GM21381 (cell line): ENCODE results near the gene UROD.

ENCODE experiments used
- ATAC-seq: cut with Tn5 transposase; IDR thresholded peaks from one replicate; pipeline ENCODE4 v1.9.1; 2021; ENCODE audit warnings: mild to moderate bottlenecking, moderate library complexity; ENCODE audit not compliant: unreplicated experiment

UROD gene

DNA sequence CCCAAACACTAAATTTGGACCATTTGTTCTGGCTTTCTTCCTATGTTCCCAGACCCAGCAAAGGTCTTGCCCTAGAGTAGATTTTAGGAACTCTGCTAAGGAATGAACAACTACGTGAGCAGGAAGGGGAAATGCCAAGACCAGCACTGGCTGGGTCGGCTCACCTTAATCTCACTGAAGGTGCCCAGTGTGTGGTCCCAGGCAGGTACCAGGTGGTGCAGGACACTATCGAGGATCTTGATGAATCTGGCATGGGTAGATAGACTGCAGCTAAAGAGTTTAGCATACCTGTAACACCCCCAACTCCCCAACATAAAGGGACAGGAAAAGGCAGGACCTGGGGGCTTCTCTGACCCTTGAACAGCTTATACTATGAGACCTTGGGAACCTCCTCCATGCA, 4.0 kb upstream of the UROD start:
- no peak for ATAC-seq

- ATAC-seq: no peak
Measured at GRCh38 chr1:45008516-45008915, 3.5 kb upstream of the UROD start.

GRCh38 chr1:45009296-45009865, 2.7 kb upstream of the UROD start:
- ATAC-seq: no peak

GRCh38 chr1:45009956-45010854, 1.8 kb upstream of the UROD start:
- no peak for ATAC-seq

DNA sequence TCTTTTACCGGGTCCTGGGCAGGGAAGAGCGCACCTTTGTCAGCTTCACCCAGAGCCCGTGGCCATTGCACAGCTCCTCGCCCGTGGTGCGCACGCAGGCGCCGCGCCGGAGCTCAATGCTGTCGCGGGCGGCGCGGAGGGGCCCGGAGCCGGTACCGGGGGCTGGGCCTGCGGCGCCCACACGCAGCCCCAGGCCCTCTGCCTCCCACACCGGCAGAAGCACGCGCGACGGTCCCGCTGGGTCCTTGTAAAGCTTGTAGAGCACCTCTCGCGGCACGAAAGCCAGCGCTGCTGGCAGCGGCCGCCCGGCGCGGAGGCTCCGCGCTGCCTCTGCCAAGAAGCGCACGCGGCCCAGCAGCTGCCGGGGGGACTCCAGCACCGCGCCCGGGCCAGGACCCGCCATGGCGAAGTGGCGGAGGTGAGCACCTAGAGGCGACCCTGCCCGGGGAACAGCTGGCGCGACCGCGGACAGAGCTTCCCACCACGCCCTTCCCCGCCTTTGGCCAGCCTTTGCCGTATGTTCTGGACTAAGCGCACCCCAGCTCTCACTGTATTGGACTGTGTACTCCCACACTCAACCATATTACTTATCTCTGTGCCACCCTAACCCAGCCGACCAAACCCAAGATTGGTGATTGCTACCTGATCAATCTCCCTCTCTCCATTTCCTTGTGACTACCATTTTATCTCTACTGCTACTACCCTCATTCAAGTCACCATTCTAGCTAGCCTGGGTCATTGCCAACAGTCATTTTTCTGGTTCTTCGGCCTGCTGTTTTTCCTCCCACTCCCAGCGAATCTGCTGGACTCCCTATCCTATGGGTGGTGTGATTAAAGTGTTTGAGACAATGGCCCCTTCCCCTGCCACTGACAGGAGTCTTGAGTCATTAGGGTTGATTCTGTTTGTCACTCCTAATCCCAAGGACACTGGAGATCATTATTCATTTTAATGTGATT, 921 bp upstream of the UROD start, which contains the start of gene HECTD3:
HECTD3 (minus strand) TSS at position 470 of the 957 bp plus-strand sequence; CDS start at position 403, 67 bp downstream.
- peak; percentile 70 for ATAC-seq

- ATAC-seq: no peak
Measured at GRCh38 chr1:45012639-45013278, 705 bp downstream of the UROD start.

DNA sequence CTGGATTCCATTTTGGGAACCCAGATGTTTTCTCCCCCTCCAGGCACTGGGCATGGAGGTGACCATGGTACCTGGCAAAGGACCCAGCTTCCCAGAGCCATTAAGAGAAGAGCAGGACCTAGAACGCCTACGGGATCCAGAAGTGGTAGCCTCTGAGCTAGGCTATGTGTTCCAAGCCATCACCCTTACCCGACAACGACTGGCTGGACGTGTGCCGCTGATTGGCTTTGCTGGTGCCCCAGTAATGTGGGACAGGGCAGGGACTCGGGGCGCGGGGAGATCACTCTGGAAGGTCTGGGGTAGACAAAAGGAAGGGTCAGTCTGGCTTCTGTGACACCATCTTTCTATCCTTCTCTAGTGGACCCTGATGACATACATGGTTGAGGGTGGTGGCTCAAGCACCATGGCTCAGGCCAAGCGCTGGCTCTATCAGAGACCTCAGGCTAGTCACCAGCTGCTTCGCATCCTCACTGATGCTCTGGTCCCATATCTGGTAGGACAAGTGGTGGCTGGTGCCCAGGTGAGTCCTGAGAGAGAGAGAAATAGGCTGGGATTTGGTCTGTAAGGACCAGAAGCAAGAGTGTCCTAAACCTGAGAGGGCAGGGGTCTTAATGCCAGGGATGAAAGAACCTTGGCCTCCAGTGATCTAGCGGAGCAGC, 1.6 kb downstream of the UROD start:
- ATAC-seq: no peak

- no peak for ATAC-seq
Measured at GRCh38 chr1:45014321-45015028, 2.4 kb downstream of the UROD start.

- no peak for ATAC-seq
Measured at GRCh38 chr1:45015683-45016082, 3.6 kb downstream of the UROD start.

DNA sequence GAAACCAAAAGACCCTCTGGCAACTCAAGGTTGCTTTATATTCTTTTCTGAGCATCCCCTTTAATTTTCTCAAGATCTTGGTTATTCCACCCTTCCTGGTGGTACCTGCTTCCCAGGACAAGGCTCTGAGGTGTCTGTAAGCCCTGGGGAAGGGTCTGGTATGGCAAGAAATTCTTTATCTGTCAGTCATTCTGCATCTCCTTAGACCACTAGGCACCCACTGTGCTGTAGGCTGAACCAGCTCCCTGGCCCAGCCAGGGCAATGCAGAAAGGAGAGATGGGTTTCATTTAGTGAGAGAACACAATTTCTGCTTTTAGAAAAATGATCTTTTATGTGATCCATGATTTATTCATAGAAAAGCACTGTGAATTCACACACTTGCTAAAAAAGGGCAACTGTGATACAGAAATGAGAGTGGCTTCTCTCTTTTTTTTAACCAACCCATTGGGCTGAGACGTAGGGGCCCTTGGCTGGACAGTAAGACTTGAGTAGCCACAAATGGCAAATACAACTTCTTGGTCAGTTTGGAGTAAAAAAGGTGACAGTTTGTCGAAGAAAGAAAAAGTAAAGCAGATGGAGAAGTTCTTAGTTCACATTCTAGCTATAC, 4.1 kb downstream of the UROD start:
- ATAC-seq: no peak

- no peak for ATAC-seq
Measured at GRCh38 chr1:45016767-45017166, 4.7 kb downstream of the UROD start.

DNA sequence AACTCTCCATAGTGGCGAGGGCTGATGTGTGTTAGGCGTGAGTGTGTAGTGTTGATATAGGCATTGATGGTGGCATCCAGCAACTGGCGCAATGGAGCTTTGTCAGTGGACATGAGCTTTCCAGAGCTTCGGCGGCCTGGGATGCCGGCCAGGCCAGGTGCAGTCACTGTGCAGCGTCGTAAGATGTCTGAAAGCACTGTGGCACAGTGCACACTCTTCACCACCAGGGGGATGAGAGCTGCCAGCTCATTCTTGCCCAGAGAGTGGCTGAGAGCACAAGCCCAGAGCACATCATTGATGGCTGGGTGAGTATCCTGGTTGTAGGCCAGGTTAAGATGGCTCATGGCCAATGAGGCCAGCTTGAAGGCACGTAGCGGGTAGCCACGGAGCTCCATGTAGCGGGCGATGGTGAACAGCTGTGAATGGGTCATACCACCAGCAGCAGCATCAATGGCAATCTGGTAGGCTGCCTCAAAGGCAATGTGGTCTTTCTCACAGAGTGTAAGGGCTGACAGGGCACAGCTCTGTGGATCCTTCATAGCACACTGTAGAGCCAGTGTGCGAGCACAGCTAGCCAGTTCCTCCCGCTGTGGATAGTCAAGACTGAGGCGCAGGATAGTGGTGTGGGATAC, 6.7 kb downstream of the UROD start:
- ATAC-seq: no peak

DNA sequence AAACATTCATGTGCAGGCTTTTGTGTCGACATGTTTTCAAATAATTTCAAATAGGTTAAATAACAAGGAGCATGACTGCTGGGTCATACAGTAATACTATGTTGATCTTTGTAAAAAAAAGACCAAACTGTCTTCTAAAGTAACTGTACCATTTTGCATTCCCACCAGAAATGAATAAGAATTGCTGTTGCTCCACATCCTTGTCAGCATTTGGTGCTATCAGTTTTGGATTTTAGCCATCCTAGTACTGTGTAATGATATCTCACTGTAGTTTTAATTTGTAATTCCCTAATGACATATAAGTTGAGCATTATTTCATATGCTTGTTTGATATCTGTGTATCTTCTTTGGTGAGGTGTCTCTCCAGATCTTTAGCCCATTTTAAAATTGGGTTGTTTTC, 11.6 kb downstream of the UROD start:
- no peak for ATAC-seq

GRCh38 chr1:45026446-45026845, 14.4 kb downstream of the UROD start:
- ATAC-seq: no peak

GRCh38 chr1:45032837-45033236, 20.8 kb downstream of the UROD start:
- no peak for ATAC-seq

GRCh38 chr1:45033356-45033755, 21.3 kb downstream of the UROD start:
- ATAC-seq: no peak

DNA sequence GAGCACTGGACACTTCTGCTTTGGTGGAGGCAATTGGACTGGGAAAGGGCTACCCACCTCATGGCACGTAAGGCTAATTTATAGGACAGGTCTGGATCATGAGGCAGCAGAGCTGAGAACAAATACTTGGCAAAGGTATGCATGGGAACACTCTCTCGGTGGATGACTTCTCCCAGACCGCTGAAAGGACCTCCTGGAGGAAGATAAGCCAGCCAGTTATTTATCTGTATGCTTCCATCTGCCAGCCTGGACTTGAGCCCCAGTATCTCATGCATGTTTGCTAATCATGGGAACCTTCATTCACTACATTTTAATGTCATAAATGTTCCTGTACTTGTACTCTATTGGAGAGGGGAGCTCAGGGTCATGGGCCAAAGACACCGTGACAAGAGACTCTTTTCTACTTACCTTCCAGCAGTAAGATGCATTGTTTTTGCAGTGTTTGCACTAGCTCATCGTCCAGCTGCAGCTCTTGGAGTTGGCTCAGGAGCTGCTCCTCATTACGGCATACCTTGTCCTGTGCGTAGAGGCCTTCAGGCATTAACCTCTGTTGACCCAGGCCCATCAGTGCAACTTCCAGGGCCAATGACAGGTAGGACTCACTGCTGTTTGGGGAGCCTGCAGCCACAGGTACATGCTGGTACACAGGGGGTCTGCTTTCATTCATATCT, 23.7 kb downstream of the UROD start:
- no peak for ATAC-seq

DNA sequence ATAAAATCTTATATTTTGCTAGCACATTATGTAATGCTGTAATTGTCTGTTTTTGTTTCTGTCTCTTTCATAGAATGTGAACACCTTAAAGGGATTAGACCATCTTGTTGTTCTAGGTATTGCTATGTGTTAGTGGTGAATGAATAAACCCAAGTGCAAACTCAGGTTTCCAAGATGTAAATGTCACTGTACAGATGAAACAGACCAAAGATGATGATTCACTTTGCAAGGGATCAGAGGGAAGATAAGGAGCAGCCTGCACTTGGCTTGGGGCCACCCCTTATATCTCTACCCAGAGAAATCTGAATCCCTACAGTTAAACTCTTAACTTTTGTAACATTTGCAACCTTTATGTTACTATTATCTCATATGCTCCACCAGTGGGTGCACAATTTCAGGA, 25.4 kb downstream of the UROD start:
- no peak for ATAC-seq
